ENCODE results near the gene SMIM27.
"Not testable (repeated sequence)": the region's sequence is repeated elsewhere in the genome, so short reads cannot be mapped to it uniquely, and the experiment has no call there.

The SMIM27 gene

GRCh38 chr9:32590476-32590875 is 38.3 kb downstream of the SMIM27 start:
- no peak for TF ChIP-seq MYC (IDR thresholded peaks at IDR 0.05; ENCODE audit: low read depth, low read length)
- TF ChIP-seq POLR2A (IDR thresholded peaks at IDR 0.05; ENCODE audit: extremely low read depth, insufficient read length), result no peak
- TF ChIP-seq, protein P1, sequence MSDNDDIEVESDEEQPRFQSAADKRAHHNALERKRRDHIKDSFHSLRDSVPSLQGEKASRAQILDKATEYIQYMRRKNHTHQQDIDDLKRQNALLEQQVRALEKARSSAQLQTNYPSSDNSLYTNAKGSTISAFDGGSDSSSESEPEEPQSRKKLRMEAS (IDR thresholded peaks at IDR 0.05; ENCODE audit: low read depth, low read length), result no peak
- TF ChIP-seq, protein P2, sequence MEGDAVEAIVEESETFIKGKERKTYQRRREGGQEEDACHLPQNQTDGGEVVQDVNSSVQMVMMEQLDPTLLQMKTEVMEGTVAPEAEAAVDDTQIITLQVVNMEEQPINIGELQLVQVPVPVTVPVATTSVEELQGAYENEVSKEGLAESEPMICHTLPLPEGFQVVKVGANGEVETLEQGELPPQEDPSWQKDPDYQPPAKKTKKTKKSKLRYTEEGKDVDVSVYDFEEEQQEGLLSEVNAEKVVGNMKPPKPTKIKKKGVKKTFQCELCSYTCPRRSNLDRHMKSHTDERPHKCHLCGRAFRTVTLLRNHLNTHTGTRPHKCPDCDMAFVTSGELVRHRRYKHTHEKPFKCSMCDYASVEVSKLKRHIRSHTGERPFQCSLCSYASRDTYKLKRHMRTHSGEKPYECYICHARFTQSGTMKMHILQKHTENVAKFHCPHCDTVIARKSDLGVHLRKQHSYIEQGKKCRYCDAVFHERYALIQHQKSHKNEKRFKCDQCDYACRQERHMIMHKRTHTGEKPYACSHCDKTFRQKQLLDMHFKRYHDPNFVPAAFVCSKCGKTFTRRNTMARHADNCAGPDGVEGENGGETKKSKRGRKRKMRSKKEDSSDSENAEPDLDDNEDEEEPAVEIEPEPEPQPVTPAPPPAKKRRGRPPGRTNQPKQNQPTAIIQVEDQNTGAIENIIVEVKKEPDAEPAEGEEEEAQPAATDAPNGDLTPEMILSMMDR (IDR thresholded peaks at IDR 0.05; ENCODE audit: low read depth, low read length), result no peak

GRCh38 chr9:32590898-32591297 is 38.8 kb downstream of the SMIM27 start:
- TF ChIP-seq, protein P2 (IDR thresholded peaks at IDR 0.05; ENCODE audit: low read depth, low read length), result no peak
- TF ChIP-seq MYC (IDR thresholded peaks at IDR 0.05; ENCODE audit: low read depth, low read length) (no peak), POLR2A (IDR thresholded peaks at IDR 0.05; ENCODE audit: extremely low read depth, insufficient read length) (no peak)
- TF ChIP-seq, protein P1 (IDR thresholded peaks at IDR 0.05; ENCODE audit: low read depth, low read length), result no peak
- H3K4me3 ChIP-seq (ENCODE audit: low read depth, low read length), result no peak overlapping the region
- no peak for DNase-seq (ENCODE audit: low read depth)

More at GRCh38 chr9:32590476-32590875, 38.3 kb downstream of the SMIM27 start:
- DNase-seq (ENCODE audit: low read depth), result no peak
- no peak overlapping the region for H3K4me3 ChIP-seq (ENCODE audit: low read depth, low read length)

DNA sequence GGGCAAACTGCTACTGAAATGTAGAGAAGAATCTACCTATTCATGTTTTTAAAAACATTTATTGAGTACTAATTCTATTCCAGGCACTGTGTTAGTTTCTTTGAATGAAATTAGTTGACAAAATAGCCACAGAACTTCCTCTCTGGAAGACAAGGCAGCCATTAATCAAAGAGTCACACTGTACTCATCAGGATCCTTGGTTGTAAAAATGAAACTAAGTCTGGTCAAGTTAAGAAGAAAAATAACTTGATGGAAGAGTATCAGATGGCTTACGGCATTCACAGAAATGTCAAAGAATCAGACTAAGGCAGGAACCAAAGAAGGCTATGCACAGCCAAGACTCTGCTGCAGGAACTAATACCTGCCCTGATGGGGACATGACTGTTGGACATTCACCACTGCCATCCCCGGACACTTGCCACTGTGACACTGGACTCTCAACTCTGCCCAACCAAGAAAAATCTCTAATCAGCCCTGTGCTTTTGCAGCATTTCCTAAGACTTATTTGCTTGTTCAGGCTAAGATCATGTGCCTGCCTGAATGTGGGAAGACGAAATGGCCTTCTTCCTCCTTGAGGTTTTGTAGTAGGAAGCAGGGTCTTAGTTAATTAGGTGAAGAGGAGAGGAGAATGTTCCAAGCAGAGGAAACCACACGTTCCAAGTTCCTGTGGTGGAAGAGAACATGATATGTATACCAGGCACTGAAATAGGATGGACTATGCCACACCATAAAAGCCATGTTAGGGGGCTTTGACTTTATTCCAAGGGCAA is 44.2 kb downstream of the SMIM27 start:
- DNase-seq (ENCODE audit: low read depth), result no peak
- no peak overlapping the region for H3K4me3 ChIP-seq (ENCODE audit: low read depth, low read length)
- TF ChIP-seq MYC (IDR thresholded peaks at IDR 0.05; ENCODE audit: low read depth, low read length), result no peak
- TF ChIP-seq, protein P2 (IDR thresholded peaks at IDR 0.05; ENCODE audit: low read depth, low read length), result no peak
- TF ChIP-seq POLR2A (IDR thresholded peaks at IDR 0.05; ENCODE audit: extremely low read depth, insufficient read length), result no peak
- TF ChIP-seq, protein P1 (IDR thresholded peaks at IDR 0.05; ENCODE audit: low read depth, low read length), result no peak

DNA sequence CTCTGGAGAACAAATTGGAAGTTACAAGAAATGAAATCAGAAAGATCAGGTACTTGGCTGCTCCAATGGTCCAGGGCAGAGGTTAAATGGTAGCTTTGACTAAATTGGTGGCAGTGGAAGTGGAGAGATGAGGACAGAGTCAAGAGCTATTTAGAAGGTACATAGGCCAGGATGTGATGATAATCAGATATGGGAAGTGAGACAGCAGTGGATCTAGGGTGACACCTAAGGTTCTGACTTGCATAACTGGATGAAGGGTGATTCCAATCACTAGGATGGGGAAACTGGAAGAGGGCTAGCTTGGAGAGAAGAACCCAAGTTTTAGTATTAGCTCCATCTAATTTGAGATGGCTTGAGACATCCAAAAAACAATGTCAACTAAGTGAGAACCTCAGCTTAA is 44.8 kb downstream of the SMIM27 start:
- DNase-seq (ENCODE audit: low read depth), result no peak
- TF ChIP-seq MYC (IDR thresholded peaks at IDR 0.05; ENCODE audit: low read depth, low read length) (no peak), POLR2A (IDR thresholded peaks at IDR 0.05; ENCODE audit: extremely low read depth, insufficient read length) (no peak)
- TF ChIP-seq, protein P1 (IDR thresholded peaks at IDR 0.05; ENCODE audit: low read depth, low read length), result no peak
- TF ChIP-seq, protein P2 (IDR thresholded peaks at IDR 0.05; ENCODE audit: low read depth, low read length), result no peak
- H3K4me3 ChIP-seq (ENCODE audit: low read depth, low read length), result no peak overlapping the region

DNA sequence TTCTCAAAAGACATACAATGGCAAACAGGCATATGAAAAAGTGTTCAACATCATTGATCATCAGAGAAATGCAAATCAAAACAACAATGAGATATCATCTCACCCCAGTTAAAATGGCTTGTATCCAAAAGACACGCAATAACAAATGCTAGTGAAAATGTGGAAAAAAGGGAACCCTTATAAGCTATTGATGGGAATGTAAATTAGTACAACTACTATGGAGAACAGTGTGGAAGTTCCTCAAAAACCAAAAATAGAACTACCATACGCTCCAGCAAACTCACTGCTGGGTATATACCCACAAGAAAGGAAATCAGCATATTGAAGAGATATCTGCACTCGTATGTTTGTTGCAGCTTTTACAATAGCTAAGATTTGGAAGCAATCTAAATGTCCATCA is 46.9 kb downstream of the SMIM27 start:
- not testable (repeated sequence) for H3K4me3 ChIP-seq (ENCODE audit: low read depth, low read length); DNase-seq (ENCODE audit: low read depth)

Measured in NB4 (cell line).